ENCODE data around the gene MROH2A.

DNA sequence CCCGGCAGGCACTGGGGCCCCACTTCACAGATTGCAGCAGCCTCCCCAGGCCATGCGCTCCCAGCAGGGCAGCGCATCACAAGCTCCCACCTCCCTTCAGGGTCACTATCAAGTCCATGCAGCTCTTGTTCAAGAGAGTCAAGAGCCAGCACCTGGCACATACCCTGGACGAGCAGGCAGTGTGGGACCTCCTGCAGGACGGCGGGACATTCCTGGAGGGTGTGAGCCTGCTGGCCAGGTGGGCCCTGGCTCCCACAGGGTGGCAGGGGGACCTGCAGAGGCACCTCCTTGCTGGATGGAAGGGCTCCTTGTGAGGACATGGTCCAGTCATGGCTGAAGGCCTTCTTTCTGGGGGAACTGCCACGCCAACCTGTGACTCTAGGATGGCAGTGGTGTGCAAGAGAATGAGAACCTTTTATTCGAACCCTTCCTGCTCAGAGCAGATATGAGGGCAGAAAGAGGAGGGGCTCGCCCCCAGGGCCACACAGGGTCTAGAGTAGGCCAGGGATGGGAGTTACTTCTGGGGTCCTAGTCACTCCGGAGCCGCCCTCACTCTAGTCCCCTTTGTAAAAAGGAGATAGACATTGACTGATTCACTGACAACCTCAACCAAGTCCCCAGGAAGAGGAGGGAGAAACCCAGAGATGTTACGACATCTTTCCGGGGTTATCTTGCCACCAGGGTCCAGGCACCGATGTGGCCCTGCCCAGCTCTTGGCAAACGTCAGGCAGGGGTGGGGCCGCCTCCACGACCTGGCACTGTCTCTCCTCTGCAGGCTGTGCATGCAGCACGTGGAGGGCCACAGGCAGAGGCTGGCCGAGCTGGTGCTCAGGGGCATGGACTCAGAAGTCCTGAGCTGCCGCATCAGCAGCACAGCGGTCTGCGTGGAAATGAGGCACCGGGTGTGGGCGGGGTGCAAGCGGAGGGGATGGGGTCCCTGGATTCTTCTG is 44.9 kb downstream of the MROH2A start:
- TF ChIP-seq, protein P1, sequence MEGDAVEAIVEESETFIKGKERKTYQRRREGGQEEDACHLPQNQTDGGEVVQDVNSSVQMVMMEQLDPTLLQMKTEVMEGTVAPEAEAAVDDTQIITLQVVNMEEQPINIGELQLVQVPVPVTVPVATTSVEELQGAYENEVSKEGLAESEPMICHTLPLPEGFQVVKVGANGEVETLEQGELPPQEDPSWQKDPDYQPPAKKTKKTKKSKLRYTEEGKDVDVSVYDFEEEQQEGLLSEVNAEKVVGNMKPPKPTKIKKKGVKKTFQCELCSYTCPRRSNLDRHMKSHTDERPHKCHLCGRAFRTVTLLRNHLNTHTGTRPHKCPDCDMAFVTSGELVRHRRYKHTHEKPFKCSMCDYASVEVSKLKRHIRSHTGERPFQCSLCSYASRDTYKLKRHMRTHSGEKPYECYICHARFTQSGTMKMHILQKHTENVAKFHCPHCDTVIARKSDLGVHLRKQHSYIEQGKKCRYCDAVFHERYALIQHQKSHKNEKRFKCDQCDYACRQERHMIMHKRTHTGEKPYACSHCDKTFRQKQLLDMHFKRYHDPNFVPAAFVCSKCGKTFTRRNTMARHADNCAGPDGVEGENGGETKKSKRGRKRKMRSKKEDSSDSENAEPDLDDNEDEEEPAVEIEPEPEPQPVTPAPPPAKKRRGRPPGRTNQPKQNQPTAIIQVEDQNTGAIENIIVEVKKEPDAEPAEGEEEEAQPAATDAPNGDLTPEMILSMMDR (IDR thresholded peaks at IDR 0.05): no peak
- TF ChIP-seq POLR2A (IDR thresholded peaks at IDR 0.05) (no peak), POLR2AphosphoS5 (IDR thresholded peaks at IDR 0.05; ENCODE audit: insufficient read depth in 1 of 2, low read depth in 1 of 2) (no peak)
